Measurements from ENCODE around the gene GRB14. TPM values are rescaled to one million over a fixed set of nuclear protein-coding genes. Genes with fewer than 3 reads are reported as not detected.

Gene GRB14
- total and polyA plus RNA-seq, 7 donors: 0.74 to 30.0 (median 4.8) TPM

- no peaks in the 10 kb centered on the region for H3K36me3 ChIP-seq (ENCODE audit: insufficient read depth in 1 of 2, low read depth in 1 of 2)
Observed at GRCh38 chr2:164561991-164562390, 59.3 kb downstream of the GRB14 start.

GRCh38 chr2:164561416-164561815, 59.9 kb downstream of the GRB14 start:
- 70 to 87% (median 77%) methylated on average over 4 of the region's 4 CpGs for WGBS, 3 donors
- no peak overlapping the region for H3K4me3 ChIP-seq
- H3K4me1 ChIP-seq: peaks cover 6% of the 10 kb centered on the region
- intact Hi-C loops (cut with DNase I): loop anchor here (2.0 to 10.0 kb wide), 4 partner anchors 36 to 157 kb away; no protein-coding TSS in a partner anchor
- H3K27me3 ChIP-seq (ENCODE audit: insufficient read depth in 3 of 3, low read length in 2 of 3): no peaks in the 10 kb centered on the region
- no peak for TF ChIP-seq CTCF (IDR thresholded peaks at IDR 0.05)
- H3K27ac ChIP-seq: no peak overlapping the region
- H3K36me3 ChIP-seq (ENCODE audit: insufficient read depth in 1 of 2, low read depth in 1 of 2): no peaks in the 10 kb centered on the region
- ATAC-seq (no peak), DNase-seq (no peak)
- no peaks in the 10 kb centered on the region for H3K9me3 ChIP-seq

More at GRCh38 chr2:164561991-164562390, 59.3 kb downstream of the GRB14 start:
- no peaks in the 10 kb centered on the region for H3K27me3 ChIP-seq (ENCODE audit: insufficient read depth in 3 of 3, low read length in 2 of 3)
- H3K4me1 ChIP-seq: peaks cover 6% of the 10 kb centered on the region
- H3K27ac ChIP-seq: no peak overlapping the region
- DNase-seq (no peak), ATAC-seq (peak in 2 of 4 donors; percentile 57 to 61)
- H3K4me3 ChIP-seq: no peak overlapping the region
- TF ChIP-seq CTCF (IDR thresholded peaks at IDR 0.05): no peak
- WGBS, 3 donors: 52 to 63% (median 60%) methylated on average over 4 of the region's 4 CpGs
- no peaks in the 10 kb centered on the region for H3K9me3 ChIP-seq
- intact Hi-C loops (cut with DNase I): loop anchor here (2.0 to 10.0 kb wide), 4 partner anchors 35 to 157 kb away; no protein-coding TSS in a partner anchor

GRCh38 chr2:164560902-164561301, 60.4 kb downstream of the GRB14 start:
- no peaks in the 10 kb centered on the region for H3K36me3 ChIP-seq (ENCODE audit: insufficient read depth in 1 of 2, low read depth in 1 of 2)
- H3K4me3 ChIP-seq: no peak overlapping the region
- 4 to 22% (median 19%) methylated on average over 2 of the region's 2 CpGs for WGBS, 3 donors
- no peaks in the 10 kb centered on the region for H3K9me3 ChIP-seq
- ATAC-seq: peak; percentile 42 to 80 (median 58)
- no peak overlapping the region for H3K27ac ChIP-seq
- TF ChIP-seq CTCF (IDR thresholded peaks at IDR 0.05): no peak
- peaks cover 6% of the 10 kb centered on the region for H3K4me1 ChIP-seq
- H3K27me3 ChIP-seq (ENCODE audit: insufficient read depth in 3 of 3, low read length in 2 of 3): no peaks in the 10 kb centered on the region
- intact Hi-C loops (cut with DNase I): loop anchor here (2.0 to 10.0 kb wide), 4 partner anchors 36 to 158 kb away; no protein-coding TSS in a partner anchor
- DNase-seq: no peak

- H3K4me3 ChIP-seq: peak overlapping the region; percentile 23
- no peaks in the 10 kb centered on the region for H3K9me3 ChIP-seq
- H3K4me1 ChIP-seq: peaks cover 6% of the 10 kb centered on the region
- H3K27me3 ChIP-seq (ENCODE audit: insufficient read depth in 3 of 3, low read length in 2 of 3): no peaks in the 10 kb centered on the region
- peak; percentile 70 for TF ChIP-seq CTCF (IDR thresholded peaks at IDR 0.05)
- no peaks in the 10 kb centered on the region for H3K36me3 ChIP-seq (ENCODE audit: insufficient read depth in 1 of 2, low read depth in 1 of 2)
- 32 to 47% (median 41%) methylated on average over 4 of the region's 4 CpGs for WGBS, 3 donors
- no peak overlapping the region for H3K27ac ChIP-seq
- intact Hi-C loops (cut with DNase I): loop anchor here (2.0 to 10.0 kb wide), 4 partner anchors 37 to 159 kb away; no protein-coding TSS in a partner anchor
- peak in 1 of 4 donors; percentile 72 for ATAC-seq
- no peak for DNase-seq
Observed at GRCh38 chr2:164560181-164560792, 61.0 kb downstream of the GRB14 start.
